ENCODE data around the gene TUBA3E. TPM values are rescaled to one million over a fixed set of nuclear protein-coding genes. Genes with fewer than 3 reads are reported as not detected.
"Not testable (repeated sequence)": the region's sequence is repeated elsewhere in the genome, so short reads cannot be mapped to it uniquely, and the experiment has no call there.

TUBA3E gene
- total and polyA plus RNA-seq, 9 donors = 0.07 to 1.3 (median 0.52) TPM; not detected in 4

DNA sequence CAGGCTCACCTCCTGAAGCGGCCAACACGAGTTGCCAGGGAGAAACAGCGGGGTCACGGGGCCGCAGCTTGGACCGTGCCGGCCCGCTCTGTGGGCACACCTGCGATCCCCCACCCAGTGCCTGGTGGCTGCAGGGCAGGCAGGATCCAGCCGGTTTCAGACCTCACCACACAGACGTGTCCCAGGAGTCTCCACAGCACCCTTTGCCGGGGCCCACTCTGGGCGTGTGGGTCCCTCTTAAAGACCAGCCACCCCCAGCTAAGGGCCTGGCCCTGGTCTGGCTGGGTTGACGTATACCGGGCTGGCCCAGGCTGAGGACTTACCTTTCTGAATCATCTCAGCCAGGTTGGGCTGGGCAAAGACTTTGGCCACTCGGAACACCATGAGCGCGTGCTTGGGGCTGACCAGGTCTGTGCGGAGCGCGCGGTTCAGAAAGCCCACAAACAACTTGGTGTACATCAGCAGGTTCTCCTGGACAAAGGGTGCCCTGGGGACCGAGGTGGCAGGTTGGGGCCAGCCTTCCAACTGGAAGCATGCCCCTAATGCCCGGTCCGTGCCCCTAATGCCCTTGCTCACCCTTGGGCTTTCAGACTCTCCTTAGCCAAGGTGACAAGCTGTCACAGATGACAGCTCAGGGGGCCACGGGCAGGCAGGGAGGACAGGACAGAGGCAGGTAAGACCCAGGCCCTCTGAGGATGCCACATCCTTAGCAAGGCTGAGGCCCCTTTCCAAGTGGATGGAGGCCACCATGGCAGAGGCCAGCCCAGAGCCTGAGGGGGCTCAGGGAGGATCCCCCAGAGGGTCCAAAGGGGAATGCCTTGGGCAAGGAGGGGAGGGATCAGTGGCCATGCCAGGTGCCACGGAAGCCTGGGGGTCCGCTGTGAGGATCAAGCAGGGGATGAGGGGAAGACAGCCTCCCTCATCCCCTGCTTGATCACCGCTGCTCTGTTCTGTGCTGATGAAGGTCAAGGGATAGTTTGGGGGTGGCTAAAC is 43.2 kb downstream of the TUBA3E start:
- H3K36me3 ChIP-seq = no peaks in the 10 kb centered on the region
- H3K4me3 ChIP-seq = no peak overlapping the region
- no peaks in the 10 kb centered on the region for H3K4me1 ChIP-seq (ENCODE audit: insufficient read depth)
- TF ChIP-seq EP300 (IDR thresholded peaks at IDR 0.05) = no peak
- no peak for TF ChIP-seq CTCF (IDR thresholded peaks at IDR 0.05)
- TF ChIP-seq POLR2A (IDR thresholded peaks at IDR 0.05) = no peak
- DNase-seq = no peak
- H3K27ac ChIP-seq = no peak overlapping the region
- no peaks in the 10 kb centered on the region for H3K27me3 ChIP-seq
- intact Hi-C loops (cut with DNase I) = loop anchor here in 2 of 4 donors (10.0 kb wide), 1 partner anchor 180 kb away; no protein-coding TSS in a partner anchor
- 91 to 93% (median 92%) methylated on average over 29 of the region's 29 CpGs for WGBS, 3 donors
- H3K9me3 ChIP-seq = no peaks in the 10 kb centered on the region

DNA sequence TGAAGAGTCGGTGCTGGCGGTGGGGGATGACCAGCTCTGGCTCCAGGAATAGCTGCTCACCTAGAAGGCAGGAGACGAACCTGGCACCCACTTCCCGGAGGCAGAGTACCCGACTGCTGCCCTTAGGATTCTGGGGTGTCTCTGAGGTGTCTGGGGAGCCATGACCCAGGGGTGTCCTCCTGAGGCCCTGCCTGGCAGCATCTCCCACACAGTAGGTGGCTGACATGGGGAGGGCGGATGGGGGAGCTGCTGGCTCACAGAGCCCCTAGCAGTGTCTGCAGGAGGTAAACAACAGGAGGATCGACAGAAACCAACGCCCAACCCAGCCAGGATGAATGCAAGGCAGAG is 43.8 kb downstream of the TUBA3E start:
- not testable (repeated sequence) for H3K4me3 ChIP-seq; H3K27ac ChIP-seq; H3K36me3 ChIP-seq; H3K9me3 ChIP-seq; H3K27me3 ChIP-seq; H3K4me1 ChIP-seq (ENCODE audit: insufficient read depth)
- DNase-seq = peak in 1 of 5 donors; percentile 23
- 84 to 89% (median 88%) methylated on average over 7 to 8 of the region's 8 CpGs for WGBS, 3 donors
- intact Hi-C loops (cut with DNase I) = loop anchor here in 2 of 4 donors (10.0 kb wide), 1 partner anchor 180 kb away; no protein-coding TSS in a partner anchor

DNA sequence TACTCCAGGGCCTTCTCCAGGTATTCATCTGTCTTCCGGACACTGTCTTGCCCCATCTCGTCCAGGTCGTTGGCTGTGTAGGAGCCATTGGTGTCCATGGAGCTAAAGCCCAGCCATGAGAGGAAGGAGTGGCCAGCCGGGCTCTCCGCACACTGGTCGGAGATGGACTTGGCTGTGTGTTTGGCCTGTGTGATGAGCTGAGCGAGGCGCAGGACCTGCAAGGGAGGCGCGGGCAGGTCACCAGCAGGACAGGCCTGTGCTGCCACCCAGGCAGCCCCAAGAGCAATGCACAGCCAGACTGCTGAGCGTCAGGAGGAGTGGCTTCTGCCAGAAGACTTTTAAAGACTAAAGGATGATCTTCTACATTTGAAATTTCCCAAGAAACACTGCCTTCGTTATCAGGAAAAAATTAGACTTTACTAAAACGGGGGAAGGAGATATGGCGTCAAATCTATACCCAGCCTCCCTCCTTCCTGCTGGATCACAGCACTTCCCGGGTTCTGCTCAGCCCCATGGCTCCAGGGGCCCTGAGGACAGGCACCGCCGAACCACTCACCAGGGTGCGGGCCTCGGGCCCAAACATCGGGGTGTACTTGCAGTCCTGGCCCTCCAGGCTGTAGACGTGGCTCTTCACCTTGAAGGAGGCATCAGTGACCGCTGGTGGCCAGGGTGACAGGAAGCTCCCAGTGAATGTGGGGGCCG is 44.4 kb downstream of the TUBA3E start:
- not testable (repeated sequence) for H3K27ac ChIP-seq; H3K4me1 ChIP-seq (ENCODE audit: insufficient read depth); H3K9me3 ChIP-seq; H3K36me3 ChIP-seq; H3K4me3 ChIP-seq; H3K27me3 ChIP-seq
- WGBS, 3 donors = 86 to 93% (median 88%) methylated on average over 19 to 22 of the region's 23 CpGs
- intact Hi-C loops (cut with DNase I) = loop anchor here in 2 of 4 donors (10.0 kb wide), 1 partner anchor 181 kb away; no protein-coding TSS in a partner anchor
- DNase-seq = peak in 1 of 5 donors; percentile 17

GRCh38 chr2:130152816-130153595 is 45.2 kb downstream of the TUBA3E start:
- intact Hi-C loops (cut with DNase I) = loop anchor here in 2 of 4 donors (10.0 kb wide), 1 partner anchor 182 kb away; no protein-coding TSS in a partner anchor
- WGBS, 3 donors = 90 to 91% (median 91%) methylated on average over 22 to 25 of the region's 25 CpGs
- Histone ChIP-seq H3K9me3 (no peaks in the 10 kb centered on the region), H3K36me3 (no peaks in the 10 kb centered on the region), H3K27ac (no peak overlapping the region), H3K4me1 (ENCODE audit: insufficient read depth) (no peaks in the 10 kb centered on the region), H3K4me3 (no peak overlapping the region), H3K27me3 (no peaks in the 10 kb centered on the region)
- DNase-seq = peak in 1 of 5 donors; percentile 27
- TF ChIP-seq POLR2A (IDR thresholded peaks at IDR 0.05) (no peak), CTCF (IDR thresholded peaks at IDR 0.05) (no peak), EP300 (IDR thresholded peaks at IDR 0.05) (no peak)

GRCh38 chr2:130152136-130152815 is 46.0 kb downstream of the TUBA3E start:
- not testable (repeated sequence) for H3K27ac ChIP-seq; H3K9me3 ChIP-seq; H3K36me3 ChIP-seq; H3K4me1 ChIP-seq (ENCODE audit: insufficient read depth); H3K27me3 ChIP-seq; H3K4me3 ChIP-seq
- DNase-seq = peak in 1 of 5 donors; percentile 10
- WGBS, 3 donors = 88 to 93% (median 91%) methylated on average over 27 of the region's 27 CpGs
- intact Hi-C loops (cut with DNase I) = loop anchor here in 2 of 4 donors (10.0 kb wide), 1 partner anchor 183 kb away; no protein-coding TSS in a partner anchor

- not testable (repeated sequence) for H3K9me3 ChIP-seq; H3K27ac ChIP-seq; H3K27me3 ChIP-seq; H3K4me1 ChIP-seq (ENCODE audit: insufficient read depth); H3K36me3 ChIP-seq; H3K4me3 ChIP-seq
- 58% methylated on average over 5 of the region's 5 CpGs for WGBS, 3 donors
- intact Hi-C loops (cut with DNase I) = loop anchor here in 2 of 4 donors (10.0 kb wide), 1 partner anchor 184 kb away; no protein-coding TSS in a partner anchor
- DNase-seq = peak in 2 of 5 donors; percentile 4 to 13
Measured at GRCh38 chr2:130151145-130151512, 47.1 kb downstream of the TUBA3E start.

All from ovary (tissue), 9 donors.